ENCODE measurements around the gene TP73.

Gene TP73

DNA sequence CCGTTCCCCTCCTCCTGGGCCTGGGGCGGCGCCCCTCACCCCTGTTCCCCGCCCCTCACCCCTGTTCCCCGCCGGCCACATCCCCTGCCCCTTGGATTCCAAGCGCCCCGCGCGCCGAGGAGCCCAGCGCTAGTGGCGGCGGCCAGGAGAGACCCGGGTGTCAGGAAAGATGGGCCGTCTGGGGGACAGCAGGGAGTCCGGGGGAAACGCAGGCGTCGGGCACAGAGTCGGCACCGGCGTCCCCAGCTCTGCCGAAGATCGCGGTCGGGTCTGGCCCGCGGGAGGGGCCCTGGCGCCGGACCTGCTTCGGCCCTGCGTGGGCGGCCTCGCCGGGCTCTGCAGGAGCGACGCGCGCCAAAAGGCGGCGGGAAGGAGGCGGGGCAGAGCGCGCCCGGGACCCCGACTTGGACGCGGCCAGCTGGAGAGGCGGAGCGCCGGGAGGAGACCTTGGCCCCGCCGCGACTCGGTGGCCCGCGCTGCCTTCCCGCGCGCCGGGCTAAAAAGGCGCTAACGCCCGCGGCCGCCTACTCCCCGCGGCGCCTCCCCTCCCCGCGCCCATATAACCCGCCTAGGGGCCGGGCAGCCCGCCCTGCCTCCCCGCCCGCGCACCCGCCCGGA, at the start of gene TP73:
TP73 (plus strand) TSS at position 587 of the 618 bp plus-strand sequence. CDS start 29,850 bp downstream, outside the sequence.
- H3K36me3 ChIP-seq (replicated peaks; ENCODE audit: low read depth, low read length) = peaks cover 6% of the 10 kb centered on the region
- no peak within 1 kb of the TSS for H2AFZ ChIP-seq (ENCODE audit: low read depth, low read length)
- H3K4me1 ChIP-seq (ENCODE audit: low read length) = peaks cover 34% of the 10 kb centered on the region
- H3K9me3 ChIP-seq (ENCODE audit: insufficient read depth, low read length) = no peaks in the 10 kb centered on the region
- H3K27me3 ChIP-seq (ENCODE audit: low read depth, low read length) = peaks cover 10% of the 10 kb centered on the region; the same call in 1 of the 2 replicates
- H3K27ac ChIP-seq (ENCODE audit: low read length) = no peak within 1 kb of the TSS
- H3K9ac ChIP-seq (ENCODE audit: low read length) = no peak within 1 kb of the TSS
- no peak within 1 kb of the TSS for H3K4me3 ChIP-seq (ENCODE audit: low read length)
- TF ChIP-seq, protein P1, sequence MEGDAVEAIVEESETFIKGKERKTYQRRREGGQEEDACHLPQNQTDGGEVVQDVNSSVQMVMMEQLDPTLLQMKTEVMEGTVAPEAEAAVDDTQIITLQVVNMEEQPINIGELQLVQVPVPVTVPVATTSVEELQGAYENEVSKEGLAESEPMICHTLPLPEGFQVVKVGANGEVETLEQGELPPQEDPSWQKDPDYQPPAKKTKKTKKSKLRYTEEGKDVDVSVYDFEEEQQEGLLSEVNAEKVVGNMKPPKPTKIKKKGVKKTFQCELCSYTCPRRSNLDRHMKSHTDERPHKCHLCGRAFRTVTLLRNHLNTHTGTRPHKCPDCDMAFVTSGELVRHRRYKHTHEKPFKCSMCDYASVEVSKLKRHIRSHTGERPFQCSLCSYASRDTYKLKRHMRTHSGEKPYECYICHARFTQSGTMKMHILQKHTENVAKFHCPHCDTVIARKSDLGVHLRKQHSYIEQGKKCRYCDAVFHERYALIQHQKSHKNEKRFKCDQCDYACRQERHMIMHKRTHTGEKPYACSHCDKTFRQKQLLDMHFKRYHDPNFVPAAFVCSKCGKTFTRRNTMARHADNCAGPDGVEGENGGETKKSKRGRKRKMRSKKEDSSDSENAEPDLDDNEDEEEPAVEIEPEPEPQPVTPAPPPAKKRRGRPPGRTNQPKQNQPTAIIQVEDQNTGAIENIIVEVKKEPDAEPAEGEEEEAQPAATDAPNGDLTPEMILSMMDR (IDR thresholded peaks at IDR 0.05; ENCODE audit: low read depth, low read length) = no peak
- TF ChIP-seq EZH2phosphoT487 (IDR thresholded peaks at IDR 0.05; ENCODE audit: low read depth) = no peak
- H3K4me2 ChIP-seq (ENCODE audit: low read length) = no peak within 1 kb of the TSS
- peaks cover 9% of the 10 kb centered on the region for H3K79me2 ChIP-seq (ENCODE audit: low read length)
- no peaks in the 10 kb centered on the region for H4K20me1 ChIP-seq (ENCODE audit: insufficient read depth, low read length)

DNA sequence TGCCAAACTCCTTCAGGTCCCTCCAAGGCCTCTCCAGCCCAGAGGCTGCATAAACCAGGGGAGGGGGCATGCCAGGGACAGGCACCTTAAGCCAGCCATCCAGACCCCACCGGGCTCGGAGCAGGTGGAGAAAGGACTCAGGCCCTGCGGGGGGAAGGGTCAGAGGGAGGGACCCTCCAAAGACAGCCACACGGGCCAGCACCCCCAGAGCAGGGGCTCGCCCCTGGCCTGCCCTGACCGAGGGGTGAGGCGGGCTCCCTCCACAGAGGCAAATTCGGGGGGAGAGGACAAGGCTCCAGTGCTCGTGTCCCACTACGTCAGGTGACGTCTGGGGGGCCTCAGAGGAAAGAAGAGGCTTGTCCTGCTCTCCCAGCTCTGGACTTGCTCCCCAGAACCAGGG, 49.2 kb upstream of the TP73 start:
- Histone ChIP-seq H4K20me1 (ENCODE audit: insufficient read depth, low read length) (no peaks in the 10 kb centered on the region), H3K27me3 (ENCODE audit: low read depth, low read length) (no peaks in the 10 kb centered on the region), H3K4me1 (ENCODE audit: low read length) (no peaks in the 10 kb centered on the region), H2AFZ (ENCODE audit: low read depth, low read length) (no peak overlapping the region), H3K27ac (ENCODE audit: low read length) (no peak overlapping the region), H3K4me3 (ENCODE audit: low read length) (no peak overlapping the region), H3K79me2 (ENCODE audit: low read length) (no peaks in the 10 kb centered on the region), H3K36me3 (replicated peaks; ENCODE audit: low read depth, low read length) (no peaks in the 10 kb centered on the region), H3K9me3 (ENCODE audit: insufficient read depth, low read length) (no peaks in the 10 kb centered on the region), H3K9ac (ENCODE audit: low read length) (no peak overlapping the region), H3K4me2 (ENCODE audit: low read length) (no peak overlapping the region)
- TF ChIP-seq, protein P1 (IDR thresholded peaks at IDR 0.05; ENCODE audit: low read depth, low read length) = no peak
- TF ChIP-seq EZH2phosphoT487 (IDR thresholded peaks at IDR 0.05; ENCODE audit: low read depth) = no peak

DNA sequence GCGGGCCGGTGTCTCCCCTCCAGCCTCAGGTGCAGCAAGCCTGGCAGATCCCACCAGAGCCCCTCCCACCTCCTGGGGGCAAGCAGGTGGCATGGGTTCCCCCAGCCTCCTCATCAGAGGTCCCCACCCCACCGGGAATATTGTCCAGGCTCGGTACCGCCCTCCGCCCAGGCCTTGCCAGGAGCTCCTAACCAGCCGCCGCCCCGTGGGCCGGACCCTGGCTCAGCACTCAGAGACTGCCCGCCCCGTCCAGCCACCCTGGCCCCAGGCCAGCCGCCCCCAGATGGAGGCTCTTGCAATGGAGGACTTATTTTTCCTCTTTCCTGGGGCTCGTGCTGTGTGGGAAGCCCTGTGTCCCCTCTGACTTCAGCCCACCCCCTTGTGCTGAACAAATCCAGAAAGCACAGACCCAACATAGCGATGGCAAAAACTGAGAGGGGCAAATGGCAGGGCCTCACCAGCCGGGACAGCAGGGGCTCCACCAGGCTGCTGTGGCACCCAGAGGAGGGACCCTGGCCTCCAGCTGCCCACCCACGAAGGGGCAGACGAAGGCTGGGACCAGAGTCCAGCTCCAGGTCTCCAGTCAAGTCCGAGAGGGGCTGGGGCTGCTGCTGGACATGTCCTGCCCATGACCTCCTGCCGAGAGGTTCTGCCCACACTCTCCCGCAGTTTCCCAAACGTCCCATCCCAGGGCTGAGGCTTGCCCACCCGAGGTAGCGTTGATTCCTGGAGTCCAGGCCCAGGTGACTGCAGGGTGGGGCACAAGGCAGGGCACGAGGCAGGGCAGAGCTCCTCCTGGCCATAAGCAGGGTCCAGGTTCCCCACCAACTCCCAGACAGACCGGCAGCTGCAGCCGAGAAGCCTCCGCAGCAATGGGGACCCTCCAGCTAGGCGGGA, 48.5 kb upstream of the TP73 start:
- Histone ChIP-seq H3K79me2 (ENCODE audit: low read length) (no peaks in the 10 kb centered on the region), H4K20me1 (ENCODE audit: insufficient read depth, low read length) (no peaks in the 10 kb centered on the region), H3K27me3 (ENCODE audit: low read depth, low read length) (no peaks in the 10 kb centered on the region), H2AFZ (ENCODE audit: low read depth, low read length) (no peak overlapping the region), H3K9me3 (ENCODE audit: insufficient read depth, low read length) (no peaks in the 10 kb centered on the region), H3K4me3 (ENCODE audit: low read length) (no peak overlapping the region), H3K36me3 (replicated peaks; ENCODE audit: low read depth, low read length) (no peaks in the 10 kb centered on the region), H3K27ac (ENCODE audit: low read length) (no peak overlapping the region), H3K4me1 (ENCODE audit: low read length) (no peaks in the 10 kb centered on the region), H3K4me2 (ENCODE audit: low read length) (no peak overlapping the region), H3K9ac (ENCODE audit: low read length) (no peak overlapping the region)
- TF ChIP-seq, protein P1 (IDR thresholded peaks at IDR 0.05; ENCODE audit: low read depth, low read length) = no peak
- no peak for TF ChIP-seq EZH2phosphoT487 (IDR thresholded peaks at IDR 0.05; ENCODE audit: low read depth)

DNA sequence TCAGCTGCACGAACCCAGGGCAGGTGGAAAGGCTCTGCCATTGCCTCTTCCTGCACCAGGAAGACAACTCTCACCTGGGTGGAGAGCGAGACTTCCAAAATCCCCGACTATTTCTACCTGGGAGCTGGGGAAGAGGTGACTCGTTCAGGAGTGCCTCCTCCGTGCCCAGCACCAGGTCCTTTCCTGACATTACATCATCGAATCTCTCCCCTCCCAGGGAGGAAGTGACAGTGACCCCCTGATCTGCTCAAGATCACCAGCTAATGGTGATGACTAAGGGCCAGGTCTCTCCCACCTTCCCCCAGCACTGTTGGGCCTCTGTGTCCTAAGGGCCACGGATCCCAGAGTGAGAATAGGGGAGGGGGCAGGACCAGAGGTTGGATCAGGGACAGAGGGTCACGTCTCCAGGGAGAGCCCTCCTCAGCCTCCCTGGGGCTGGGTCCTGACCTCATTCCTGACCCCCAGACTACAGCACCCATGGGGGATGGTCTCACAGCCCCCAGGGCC, 47.8 kb upstream of the TP73 start:
- Histone ChIP-seq H3K4me2 (ENCODE audit: low read length) (no peak overlapping the region), H3K4me1 (ENCODE audit: low read length) (no peaks in the 10 kb centered on the region), H3K9me3 (ENCODE audit: insufficient read depth, low read length) (no peaks in the 10 kb centered on the region), H3K4me3 (ENCODE audit: low read length) (no peak overlapping the region), H3K27ac (ENCODE audit: low read length) (no peak overlapping the region), H2AFZ (ENCODE audit: low read depth, low read length) (no peak overlapping the region), H3K36me3 (replicated peaks; ENCODE audit: low read depth, low read length) (no peaks in the 10 kb centered on the region), H3K79me2 (ENCODE audit: low read length) (no peaks in the 10 kb centered on the region), H4K20me1 (ENCODE audit: insufficient read depth, low read length) (no peaks in the 10 kb centered on the region), H3K9ac (ENCODE audit: low read length) (no peak overlapping the region), H3K27me3 (ENCODE audit: low read depth, low read length) (no peaks in the 10 kb centered on the region)
- no peak for TF ChIP-seq EZH2phosphoT487 (IDR thresholded peaks at IDR 0.05; ENCODE audit: low read depth)
- TF ChIP-seq, protein P1 (IDR thresholded peaks at IDR 0.05; ENCODE audit: low read depth, low read length) = no peak
